NCI-H2029 treated with DMSO at 0.1 percent for 48 hours (cell line): ENCODE measurements around the gene ZNF726.
"Not testable (repeated sequence)": the region's sequence is repeated elsewhere in the genome, so short reads cannot be mapped to it uniquely, and the experiment has no call there.

Source experiments
- DNase-seq: peaks from one replicate; lab custom pipeline; 2025; lab: John Stamatoyannopoulos, UW

Gene ZNF726

GRCh38 chr19:23946569-23946968 lies 31.9 kb downstream of the ZNF726 start:
- no peak for DNase-seq

GRCh38 chr19:23949611-23950010 lies 34.9 kb downstream of the ZNF726 start:
- no peak for DNase-seq

- no peak for DNase-seq
Measured at GRCh38 chr19:23956051-23956450, 41.4 kb downstream of the ZNF726 start.

- DNase-seq: no peak
Measured at GRCh38 chr19:23957660-23958281, 43.1 kb downstream of the ZNF726 start.

GRCh38 chr19:23963396-23963795 lies 48.7 kb downstream of the ZNF726 start:
- not testable (repeated sequence) for DNase-seq

GRCh38 chr19:23963881-23964280 lies 49.2 kb downstream of the ZNF726 start:
- not testable (repeated sequence) for DNase-seq

GRCh38 chr19:23964334-23964733 lies 49.6 kb downstream of the ZNF726 start:
- DNase-seq: not testable (repeated sequence)

- DNase-seq: no peak
Measured at GRCh38 chr19:23969630-23970029, 54.9 kb downstream of the ZNF726 start.

- DNase-seq: no peak
Measured at GRCh38 chr19:23971598-23971997, 56.9 kb downstream of the ZNF726 start.

GRCh38 chr19:23972161-23972560 lies 57.5 kb downstream of the ZNF726 start:
- no peak for DNase-seq

GRCh38 chr19:23974941-23975340 lies 60.3 kb downstream of the ZNF726 start:
- DNase-seq: no peak

- DNase-seq: not testable (repeated sequence)
Measured at GRCh38 chr19:23976631-23977030, 61.9 kb downstream of the ZNF726 start.

- DNase-seq: not testable (repeated sequence)
Measured at GRCh38 chr19:23977256-23977655, 62.6 kb downstream of the ZNF726 start.

- DNase-seq: no peak
Measured at GRCh38 chr19:23978068-23978467, 63.4 kb downstream of the ZNF726 start.

GRCh38 chr19:23980805-23981204 lies 66.1 kb downstream of the ZNF726 start:
- no peak for DNase-seq

- DNase-seq: no peak
Measured at GRCh38 chr19:23981863-23982262, 67.2 kb downstream of the ZNF726 start.

- DNase-seq: no peak
Measured at GRCh38 chr19:23983406-23983805, 68.7 kb downstream of the ZNF726 start.
